HG02763 (cell line): ENCODE data around the gene ATRAID.
"Not testable (repeated sequence)": the region's sequence is repeated elsewhere in the genome, so short reads cannot be mapped to it uniquely, and the experiment has no call there.

Source experiments
- ATAC-seq: cut with Tn5 transposase; IDR thresholded peaks from one replicate; pipeline ENCODE4 v1.9.1; 2021; ENCODE audit warnings: mild to moderate bottlenecking, moderate library complexity; ENCODE audit not compliant: unreplicated experiment

ATRAID gene

GRCh38 chr2:27211943-27212625, at the start of gene ATRAID, which contains the start of gene SLC5A6:
Gene ATRAID (plus strand): TSS chr2:27212041. CDS start chr2:27212369, 328 bp downstream.
Gene SLC5A6 (minus strand): TSS chr2:27212268. CDS start chr2:27207650, 4,618 bp downstream.
- ATAC-seq, result peak; percentile 81

- no peak for ATAC-seq
Measured at GRCh38 chr2:27162151-27163121, 49.4 kb upstream of the ATRAID start.

GRCh38 chr2:27164960-27165763, 46.7 kb upstream of the ATRAID start:
- no peak for ATAC-seq

DNA sequence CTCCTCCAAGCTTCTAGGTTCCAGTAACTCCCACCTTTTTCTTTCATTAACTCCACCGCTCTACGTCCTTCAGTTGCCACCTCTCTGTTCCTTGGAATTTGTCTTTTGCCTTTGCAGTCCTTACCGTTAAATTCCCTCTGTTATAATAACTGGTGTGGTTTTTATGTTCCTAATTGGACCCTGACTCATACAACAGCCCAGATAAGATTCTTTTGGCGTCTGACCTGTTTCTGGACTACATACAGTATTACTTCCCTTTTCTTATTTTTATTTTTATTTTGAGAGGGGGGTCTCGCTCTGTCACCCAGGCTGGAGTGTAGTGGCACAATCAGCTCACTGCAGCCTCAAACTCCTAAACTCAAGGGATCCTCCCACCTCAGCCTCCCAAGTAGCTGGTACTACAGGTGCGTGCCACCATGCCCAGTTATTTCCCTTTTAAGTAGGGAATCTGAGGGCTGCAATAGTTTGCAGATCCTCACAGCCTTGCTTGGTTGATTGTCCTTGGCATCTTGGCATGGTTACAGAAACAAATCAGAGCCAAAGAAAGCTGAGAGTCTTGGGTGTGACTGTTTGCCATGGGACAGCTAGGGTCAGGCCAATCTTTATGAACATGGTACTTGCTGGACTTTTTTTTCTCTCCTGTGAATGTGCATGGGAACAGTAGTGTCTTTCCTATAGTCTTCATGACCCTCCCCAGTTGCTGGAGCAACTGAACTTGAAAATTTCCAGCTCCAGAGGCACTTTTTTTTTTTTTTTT, 41.1 kb upstream of the ATRAID start:
- no peak for ATAC-seq

DNA sequence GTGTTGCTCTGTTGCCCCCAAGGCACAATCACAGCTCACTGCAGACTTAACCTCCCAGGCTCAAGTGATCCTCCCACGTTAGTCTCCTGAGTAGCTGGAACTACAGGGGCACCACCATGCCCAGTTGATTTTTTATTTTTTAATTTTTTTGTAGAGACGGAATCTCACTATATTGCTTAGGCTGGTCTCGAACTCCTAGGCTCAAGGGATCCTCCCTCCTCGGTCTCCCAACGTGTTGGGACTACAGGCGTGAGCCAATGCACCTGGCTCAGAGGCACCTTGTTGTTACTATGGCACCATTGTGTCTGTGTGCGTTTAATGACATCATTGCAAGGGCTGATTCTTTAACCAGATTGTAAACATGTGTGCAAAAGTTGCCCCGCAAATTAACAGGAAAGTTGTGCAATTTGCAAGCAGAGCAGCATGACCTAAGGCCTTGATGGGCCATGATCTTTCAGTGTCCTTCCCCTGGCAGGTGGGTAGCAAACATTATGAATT, 40.4 kb upstream of the ATRAID start:
- no peak for ATAC-seq

- ATAC-seq, result no peak
Measured at GRCh38 chr2:27174638-27175037, 37.2 kb upstream of the ATRAID start.

DNA sequence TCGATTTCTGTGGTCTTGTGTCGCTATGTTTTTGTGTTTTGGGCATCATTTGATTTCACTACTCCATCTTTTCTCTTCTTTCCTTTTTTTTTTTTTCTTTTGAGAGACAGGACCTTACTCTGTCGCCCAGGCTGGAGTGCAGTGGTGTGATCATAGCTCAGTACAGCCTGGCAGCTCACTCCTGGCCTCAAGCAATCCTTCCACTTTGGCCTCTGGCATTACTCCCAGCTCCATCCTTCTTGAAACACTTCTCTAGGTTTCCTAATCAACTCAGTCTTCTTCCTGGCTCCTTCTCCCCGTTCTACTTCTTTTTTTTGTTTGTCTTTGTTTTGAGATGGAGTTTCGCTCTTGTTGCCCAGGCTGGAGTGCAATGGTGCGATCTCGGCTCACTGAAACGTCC, 36.5 kb upstream of the ATRAID start:
- no peak for ATAC-seq

- ATAC-seq, result not testable (repeated sequence)
Measured at GRCh38 chr2:27175781-27176180, 36.1 kb upstream of the ATRAID start.

DNA sequence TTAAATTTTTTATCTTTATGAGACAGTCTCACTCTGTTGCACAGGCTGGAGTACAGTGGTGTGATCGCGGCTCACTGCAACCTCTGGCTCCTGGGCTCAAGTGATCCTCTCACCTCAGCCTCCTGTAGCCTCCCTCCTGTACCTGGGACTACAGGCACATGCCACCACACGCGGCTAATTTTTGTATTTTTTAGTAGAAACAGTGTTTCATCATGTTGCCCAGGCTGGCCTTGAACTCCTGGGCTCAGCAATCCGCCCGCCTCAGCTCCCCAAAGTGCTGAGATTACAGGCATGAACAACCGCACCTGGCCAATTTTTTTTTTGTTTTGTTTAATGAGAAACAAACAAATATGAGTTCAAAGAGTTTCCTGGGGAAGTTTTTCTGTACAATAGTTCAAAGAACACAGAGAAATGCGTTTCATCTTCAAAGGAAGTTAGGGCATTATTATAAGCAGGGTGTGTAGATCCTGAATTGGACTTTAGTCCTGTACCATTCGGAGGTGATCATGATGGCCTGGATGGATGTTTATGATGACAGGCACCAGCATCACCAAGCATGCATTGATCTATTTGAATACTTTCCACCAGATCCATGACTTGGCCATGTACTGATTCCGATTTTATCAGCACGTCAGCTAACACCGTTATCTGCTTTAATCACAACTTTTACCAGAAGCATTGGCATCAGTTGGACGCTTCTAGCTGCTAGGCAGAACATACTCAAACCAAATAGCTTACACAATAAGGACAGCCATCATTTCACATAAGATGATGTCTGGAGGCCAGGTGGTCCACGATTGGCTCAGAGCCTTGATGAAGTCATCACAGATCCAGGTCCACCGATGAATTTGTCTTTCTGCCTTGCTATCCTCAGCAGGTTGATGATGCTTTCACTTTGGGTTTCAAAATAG, 34.1 kb upstream of the ATRAID start:
- no peak for ATAC-seq

DNA sequence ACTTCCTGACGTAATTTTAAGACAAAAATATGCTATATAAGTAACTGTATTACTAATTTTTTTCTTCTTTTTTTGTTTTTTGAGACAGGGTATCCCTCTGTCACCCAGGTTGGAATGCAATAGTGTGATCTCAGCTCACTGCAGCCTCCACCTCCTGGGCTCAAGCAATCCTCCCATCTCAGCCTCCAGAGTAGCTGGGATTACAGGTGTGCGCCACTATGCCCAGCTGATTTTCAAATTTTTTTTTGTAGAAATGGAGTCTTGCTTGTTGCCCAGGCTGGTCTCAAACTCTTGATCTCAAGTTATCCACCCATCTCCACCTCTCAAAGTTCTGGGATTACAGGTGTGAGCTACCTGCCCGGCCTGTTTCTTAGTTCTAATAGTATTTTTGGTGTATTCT, 33.4 kb upstream of the ATRAID start:
- ATAC-seq, result no peak

DNA sequence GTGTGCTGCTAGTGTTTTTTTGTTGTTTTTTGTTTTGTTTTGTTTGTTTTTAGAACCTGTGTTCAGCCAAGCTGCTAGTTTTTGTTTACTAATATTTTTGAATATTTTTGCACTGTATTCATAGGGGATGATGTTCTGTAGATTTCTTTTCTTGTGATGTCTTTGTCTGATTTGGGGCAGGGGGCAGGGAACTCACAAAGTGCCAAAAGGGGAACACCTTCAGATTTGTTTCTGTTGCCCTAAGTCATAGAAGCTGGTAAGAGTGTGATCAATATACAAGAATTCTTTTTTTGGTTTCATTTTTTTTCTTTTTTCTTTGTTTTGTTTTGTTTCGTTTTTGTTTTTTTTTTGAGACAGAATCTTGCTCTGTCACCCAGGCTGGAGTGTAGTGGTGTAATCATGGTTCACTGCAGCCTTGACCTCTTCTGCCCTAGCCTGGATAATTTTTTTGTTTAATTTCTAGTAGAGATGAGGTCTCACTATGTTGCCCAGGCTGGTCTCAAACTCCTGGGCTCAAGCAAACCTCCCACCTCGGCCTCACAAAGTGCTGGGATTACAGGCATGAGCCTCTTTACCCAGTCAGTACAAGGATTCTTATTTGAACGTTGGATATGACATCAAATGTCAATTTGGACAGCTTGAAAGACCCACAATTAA, 32.4 kb upstream of the ATRAID start:
- no peak for ATAC-seq

DNA sequence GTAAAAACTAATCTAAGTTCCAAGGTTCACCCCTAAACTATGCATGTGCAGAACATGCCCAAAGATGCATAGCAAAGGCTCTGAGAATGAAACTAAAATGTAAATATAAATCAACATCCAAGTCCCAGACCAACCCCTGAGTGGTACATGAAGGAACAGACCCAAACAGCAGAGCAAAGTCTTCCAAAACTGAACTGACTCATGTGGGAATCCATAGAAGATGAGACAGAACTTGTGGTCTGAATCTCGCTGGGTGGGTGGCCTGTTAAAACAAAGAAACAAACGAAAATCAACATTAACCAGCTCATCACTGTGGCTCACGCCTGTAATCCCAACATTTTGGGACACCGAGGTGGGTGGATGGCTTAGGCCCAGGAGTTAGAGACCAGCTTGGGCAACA, 29.5 kb upstream of the ATRAID start:
- no peak for ATAC-seq

DNA sequence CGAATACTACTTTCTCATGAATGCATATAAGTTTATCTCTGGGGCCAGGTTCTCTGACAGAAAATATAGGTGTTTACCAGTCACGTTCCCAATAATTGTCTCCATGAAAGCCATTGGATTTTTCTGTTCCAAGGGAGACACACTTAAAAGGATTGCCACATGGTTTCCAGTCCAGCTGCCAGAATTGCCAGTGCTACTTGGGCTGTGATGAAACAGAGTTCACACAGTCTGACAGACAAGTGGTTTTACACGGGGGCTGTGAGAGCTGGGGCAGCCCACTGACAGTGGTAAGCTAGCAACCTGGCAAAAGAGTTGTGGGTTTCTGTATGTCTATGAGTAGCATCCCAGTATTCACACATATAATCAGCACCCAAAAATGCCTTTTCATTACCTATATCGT, 27.7 kb upstream of the ATRAID start:
- ATAC-seq, result no peak

DNA sequence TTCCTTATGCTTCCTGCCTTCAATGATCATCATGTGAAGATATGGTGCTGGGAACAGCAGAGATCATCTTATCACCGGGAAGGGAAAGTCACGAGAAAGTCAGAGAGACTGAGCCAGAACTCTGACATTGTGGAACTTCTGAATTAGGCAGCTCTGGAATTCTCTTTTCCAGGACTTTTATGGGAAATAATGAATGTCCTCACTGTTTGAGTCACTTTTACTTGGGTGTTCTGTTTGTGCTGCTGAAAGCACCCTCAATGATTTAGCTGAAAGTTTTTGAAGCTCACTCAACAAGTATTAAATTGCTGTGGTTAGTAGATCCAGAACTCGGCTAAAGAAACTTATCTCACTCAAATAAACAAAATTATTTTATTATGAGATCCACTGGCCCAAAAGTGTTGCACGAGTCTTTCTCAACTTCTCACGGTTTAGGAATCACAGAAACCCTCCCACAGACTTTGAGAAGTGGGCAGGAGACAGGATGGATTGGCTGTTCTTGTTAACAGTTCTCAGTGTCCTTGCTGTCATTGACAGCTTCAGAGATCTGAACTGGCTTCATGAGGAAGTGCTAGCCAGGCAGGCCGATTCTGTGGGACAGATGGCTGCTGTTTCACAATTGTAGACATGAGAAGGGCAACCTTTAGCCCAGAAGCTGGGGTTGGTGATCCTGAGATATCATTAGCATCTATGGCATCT, 26.4 kb upstream of the ATRAID start:
- ATAC-seq, result no peak

DNA sequence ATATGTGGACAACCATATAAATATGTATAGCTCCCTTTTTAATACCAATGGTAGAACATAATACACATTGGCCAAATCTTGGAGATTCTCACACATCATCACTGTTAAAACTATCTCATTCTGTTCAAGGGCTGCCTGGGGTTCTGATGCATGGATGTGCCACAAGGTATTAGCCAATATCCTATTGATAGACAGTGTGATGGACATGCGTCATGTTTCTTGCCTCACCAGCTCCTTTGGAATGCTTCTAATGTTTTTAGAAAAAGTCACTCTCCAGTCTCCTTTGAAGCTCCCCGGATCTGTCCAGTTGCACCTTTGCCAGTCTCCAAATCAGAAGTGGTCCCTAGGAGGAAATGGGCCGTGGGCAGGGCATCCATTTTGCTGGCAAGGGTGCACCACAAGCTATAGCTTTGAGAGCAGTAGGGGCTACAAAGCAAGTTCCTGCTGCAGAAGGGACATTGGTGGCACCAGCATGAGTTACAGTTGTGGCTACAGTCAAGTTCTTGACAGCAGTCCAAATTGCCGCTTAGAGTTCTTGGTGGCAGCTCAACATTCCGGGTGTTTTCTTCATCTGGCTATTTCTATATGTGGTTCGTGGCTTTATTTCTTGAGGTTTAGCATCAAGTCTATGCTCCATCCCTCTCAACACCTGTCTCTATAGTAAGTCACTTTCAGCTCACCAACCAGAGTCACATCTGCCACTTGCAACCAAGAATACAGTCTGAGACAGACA, 25.1 kb upstream of the ATRAID start:
- no peak for ATAC-seq

DNA sequence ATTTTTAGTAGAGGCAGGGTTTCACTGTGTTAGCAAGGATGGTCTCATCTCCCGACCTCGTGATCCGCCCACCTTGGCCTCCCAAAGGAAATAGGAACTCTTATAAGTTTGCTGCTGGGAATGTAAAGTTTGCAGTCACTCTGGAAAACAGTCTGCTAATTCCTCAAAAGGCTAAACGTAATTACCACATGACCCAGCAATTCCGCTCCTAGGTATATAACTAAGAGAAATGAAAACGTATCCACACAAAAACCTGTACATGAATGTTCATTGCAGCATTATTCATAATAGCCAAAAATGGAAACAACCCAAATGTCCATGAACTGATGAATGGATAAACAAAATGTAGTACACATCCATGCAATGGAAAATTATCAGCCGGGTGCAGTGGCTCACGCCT, 21.9 kb upstream of the ATRAID start:
- ATAC-seq, result no peak

DNA sequence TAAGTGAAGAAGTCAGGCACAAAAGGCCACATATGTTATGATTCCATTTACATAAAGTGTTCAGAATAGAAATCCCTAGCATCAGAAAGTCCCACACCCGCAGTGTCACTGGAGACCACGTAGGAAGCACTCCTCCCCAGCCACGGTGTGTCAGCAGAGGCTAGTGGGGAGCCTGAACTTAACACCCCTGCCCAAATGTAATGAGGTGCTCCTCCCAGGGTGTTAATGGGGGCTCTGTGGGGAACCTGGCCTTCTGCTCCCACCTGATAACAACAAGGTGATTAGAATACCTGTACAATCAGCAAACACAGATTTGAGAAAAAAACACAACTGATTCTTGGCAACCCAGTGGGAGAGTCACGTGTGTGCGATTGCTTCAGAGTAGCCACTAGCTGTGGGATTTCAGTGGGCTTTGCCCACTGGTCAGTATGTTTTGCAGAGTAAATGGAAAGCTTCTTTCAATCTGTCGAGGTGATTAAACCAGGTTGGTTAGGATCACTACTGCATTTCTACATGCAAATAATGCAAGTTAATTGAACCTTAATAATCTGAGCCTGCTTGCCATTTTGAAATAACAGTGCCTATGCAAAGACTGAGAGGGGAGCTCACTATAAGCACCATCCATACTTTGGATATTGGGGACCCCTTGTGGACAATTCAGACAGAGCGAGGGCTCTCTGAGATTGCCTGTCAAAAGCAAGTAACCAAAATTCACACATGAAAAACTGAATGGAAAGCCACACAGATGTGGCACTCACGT, 20.6 kb upstream of the ATRAID start:
- ATAC-seq, result no peak
